Measurements from ENCODE around the gene HNRNPA2B1.

The HNRNPA2B1 gene

GRCh38 chr7:26198133-26198780 lies 2.3 kb downstream of the HNRNPA2B1 start:
- no peak for ATAC-seq
- TF ChIP-seq POU6F1 (CRISPR knock-in tag; IDR thresholded peaks at IDR 0.05; ENCODE audit: borderline replicate concordance, low read depth) (no peak), ESRRG (CRISPR knock-in tag; IDR thresholded peaks at IDR 0.05) (no peak), ZNF565 (CRISPR knock-in tag; conservative IDR thresholded peaks at IDR 0.05; ENCODE audit: low read depth) (no peak), CSDC2 (CRISPR knock-in tag; IDR thresholded peaks at IDR 0.05) (no peak), TCF4 (CRISPR knock-in tag; IDR thresholded peaks at IDR 0.05; ENCODE audit: borderline replicate concordance) (no peak), ZFP30 (CRISPR knock-in tag; IDR thresholded peaks at IDR 0.05) (no peak), ISL1 (CRISPR knock-in tag; IDR thresholded peaks at IDR 0.05) (no peak), ARNTL (CRISPR knock-in tag; IDR thresholded peaks at IDR 0.05; ENCODE audit: borderline replicate concordance, low read depth) (no peak), RARB (CRISPR knock-in tag; IDR thresholded peaks at IDR 0.05) (no peak; the same call in 1 of the 2 replicates), OSR1 (CRISPR knock-in tag; IDR thresholded peaks at IDR 0.05) (no peak), TSHZ2 (CRISPR knock-in tag; IDR thresholded peaks at IDR 0.05) (no peak), ZNF8 (CRISPR knock-in tag; IDR thresholded peaks at IDR 0.05) (no peak), ZC3H10 (CRISPR knock-in tag; IDR thresholded peaks at IDR 0.05) (no peak), PPARA (CRISPR knock-in tag; IDR thresholded peaks at IDR 0.05; ENCODE audit: borderline replicate concordance) (no peak), ZFP3 (CRISPR knock-in tag; IDR thresholded peaks at IDR 0.05) (no peak), CREB5 (CRISPR knock-in tag; IDR thresholded peaks at IDR 0.05; ENCODE audit: low read depth) (no peak), SNAI2 (CRISPR knock-in tag; IDR thresholded peaks at IDR 0.05) (no peak), ZNF70 (CRISPR knock-in tag; IDR thresholded peaks at IDR 0.05) (no peak), TOX (CRISPR knock-in tag; IDR thresholded peaks at IDR 0.05; ENCODE audit: borderline replicate concordance) (no peak)
- TF ChIP-seq, protein P1, sequence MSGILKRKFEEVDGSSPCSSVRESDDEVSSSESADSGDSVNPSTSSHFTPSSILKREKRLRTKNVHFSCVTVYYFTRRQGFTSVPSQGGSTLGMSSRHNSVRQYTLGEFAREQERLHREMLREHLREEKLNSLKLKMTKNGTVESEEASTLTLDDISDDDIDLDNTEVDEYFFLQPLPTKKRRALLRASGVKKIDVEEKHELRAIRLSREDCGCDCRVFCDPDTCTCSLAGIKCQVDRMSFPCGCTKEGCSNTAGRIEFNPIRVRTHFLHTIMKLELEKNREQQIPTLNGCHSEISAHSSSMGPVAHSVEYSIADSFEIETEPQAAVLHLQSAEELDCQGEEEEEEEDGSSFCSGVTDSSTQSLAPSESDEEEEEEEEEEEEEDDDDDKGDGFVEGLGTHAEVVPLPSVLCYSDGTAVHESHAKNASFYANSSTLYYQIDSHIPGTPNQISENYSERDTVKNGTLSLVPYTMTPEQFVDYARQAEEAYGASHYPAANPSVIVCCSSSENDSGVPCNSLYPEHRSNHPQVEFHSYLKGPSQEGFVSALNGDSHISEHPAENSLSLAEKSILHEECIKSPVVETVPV (CRISPR knock-in tag; IDR thresholded peaks at IDR 0.05), result no peak

GRCh38 chr7:26197153-26198115 lies 3.1 kb downstream of the HNRNPA2B1 start:
- ATAC-seq, result no peak
- TF ChIP-seq POU6F1 (CRISPR knock-in tag; IDR thresholded peaks at IDR 0.05; ENCODE audit: borderline replicate concordance, low read depth) (no peak), ZC3H10 (CRISPR knock-in tag; IDR thresholded peaks at IDR 0.05) (no peak), ARNTL (CRISPR knock-in tag; IDR thresholded peaks at IDR 0.05; ENCODE audit: borderline replicate concordance, low read depth) (no peak), RARB (CRISPR knock-in tag; IDR thresholded peaks at IDR 0.05) (no peak), GLIS3 (CRISPR knock-in tag; IDR thresholded peaks at IDR 0.05) (no peak), CREB5 (CRISPR knock-in tag; IDR thresholded peaks at IDR 0.05; ENCODE audit: low read depth) (no peak), CSDC2 (CRISPR knock-in tag; IDR thresholded peaks at IDR 0.05) (no peak), ISL1 (CRISPR knock-in tag; IDR thresholded peaks at IDR 0.05) (no peak), TSHZ2 (CRISPR knock-in tag; IDR thresholded peaks at IDR 0.05) (no peak)
- TF ChIP-seq, protein P2, sequence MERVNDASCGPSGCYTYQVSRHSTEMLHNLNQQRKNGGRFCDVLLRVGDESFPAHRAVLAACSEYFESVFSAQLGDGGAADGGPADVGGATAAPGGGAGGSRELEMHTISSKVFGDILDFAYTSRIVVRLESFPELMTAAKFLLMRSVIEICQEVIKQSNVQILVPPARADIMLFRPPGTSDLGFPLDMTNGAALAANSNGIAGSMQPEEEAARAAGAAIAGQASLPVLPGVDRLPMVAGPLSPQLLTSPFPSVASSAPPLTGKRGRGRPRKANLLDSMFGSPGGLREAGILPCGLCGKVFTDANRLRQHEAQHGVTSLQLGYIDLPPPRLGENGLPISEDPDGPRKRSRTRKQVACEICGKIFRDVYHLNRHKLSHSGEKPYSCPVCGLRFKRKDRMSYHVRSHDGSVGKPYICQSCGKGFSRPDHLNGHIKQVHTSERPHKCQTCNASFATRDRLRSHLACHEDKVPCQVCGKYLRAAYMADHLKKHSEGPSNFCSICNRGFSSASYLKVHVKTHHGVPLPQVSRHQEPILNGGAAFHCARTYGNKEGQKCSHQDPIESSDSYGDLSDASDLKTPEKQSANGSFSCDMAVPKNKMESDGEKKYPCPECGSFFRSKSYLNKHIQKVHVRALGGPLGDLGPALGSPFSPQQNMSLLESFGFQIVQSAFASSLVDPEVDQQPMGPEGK (CRISPR knock-in tag; IDR thresholded peaks at IDR 0.05; ENCODE audit: borderline replicate concordance), result no peak
